ENCODE measurements around the gene SRPK1.

Gene SRPK1

DNA sequence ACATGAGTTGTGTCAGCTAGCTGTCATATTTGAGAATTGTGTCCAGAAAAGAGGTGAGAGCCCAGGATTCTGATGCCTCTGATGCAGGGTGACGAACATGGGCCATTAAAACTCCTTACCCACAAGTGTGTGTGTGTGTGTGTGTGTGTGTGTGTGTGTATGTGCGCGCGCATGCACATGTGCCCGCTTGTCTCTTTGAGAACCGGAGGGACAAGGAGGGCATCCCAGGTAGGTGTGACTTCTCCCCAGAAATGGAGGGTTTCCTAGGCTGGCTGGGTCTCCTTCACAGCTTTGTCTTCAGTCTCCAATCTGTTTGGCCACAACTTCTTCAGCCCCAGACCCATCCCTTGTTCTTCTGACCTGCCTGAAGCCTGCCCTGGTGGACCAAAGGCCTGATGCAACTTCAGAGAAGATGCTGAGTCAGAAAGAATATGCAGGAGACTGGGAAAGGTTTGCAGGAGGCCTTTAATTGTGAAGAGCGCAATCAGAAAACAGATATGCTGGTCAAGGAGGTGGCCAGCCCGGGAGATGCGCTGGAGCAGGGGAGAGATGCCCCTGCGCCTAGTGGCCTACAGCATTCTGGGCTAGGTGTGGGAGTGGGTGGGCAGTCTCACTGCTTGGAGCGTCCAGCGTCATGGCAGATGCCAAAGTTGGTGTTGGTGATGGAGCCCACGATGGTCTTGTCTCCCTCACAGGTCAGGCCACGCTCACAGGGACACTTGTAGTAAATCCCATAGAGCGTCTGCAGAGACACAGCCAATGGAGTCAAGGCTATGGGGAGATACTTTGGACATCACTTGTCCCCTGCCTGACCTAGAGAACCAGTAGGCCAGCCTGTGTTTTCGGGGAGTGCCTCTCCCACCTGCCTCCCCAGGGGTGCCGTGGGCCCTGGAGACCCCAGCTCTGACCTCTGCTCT lies 126.1 kb downstream of the SRPK1 start:
- Histone ChIP-seq H3K27me3 (ENCODE audit: insufficient read depth, poor library complexity, severe bottlenecking) (peaks cover 20% of the 10 kb centered on the region), H3K27ac (replicated peaks) (no peak overlapping the region), H3K4me3 (replicated peaks; ENCODE audit: insufficient read depth, low read length) (no peak overlapping the region)
- TF ChIP-seq SPI1 (IDR thresholded peaks at IDR 0.05; ENCODE audit: borderline replicate concordance, low read depth) = no peak
- TF ChIP-seq REST (IDR thresholded peaks at IDR 0.05; ENCODE audit: insufficient replicate concordance, low read depth) = no peak
- TF ChIP-seq, protein P1, sequence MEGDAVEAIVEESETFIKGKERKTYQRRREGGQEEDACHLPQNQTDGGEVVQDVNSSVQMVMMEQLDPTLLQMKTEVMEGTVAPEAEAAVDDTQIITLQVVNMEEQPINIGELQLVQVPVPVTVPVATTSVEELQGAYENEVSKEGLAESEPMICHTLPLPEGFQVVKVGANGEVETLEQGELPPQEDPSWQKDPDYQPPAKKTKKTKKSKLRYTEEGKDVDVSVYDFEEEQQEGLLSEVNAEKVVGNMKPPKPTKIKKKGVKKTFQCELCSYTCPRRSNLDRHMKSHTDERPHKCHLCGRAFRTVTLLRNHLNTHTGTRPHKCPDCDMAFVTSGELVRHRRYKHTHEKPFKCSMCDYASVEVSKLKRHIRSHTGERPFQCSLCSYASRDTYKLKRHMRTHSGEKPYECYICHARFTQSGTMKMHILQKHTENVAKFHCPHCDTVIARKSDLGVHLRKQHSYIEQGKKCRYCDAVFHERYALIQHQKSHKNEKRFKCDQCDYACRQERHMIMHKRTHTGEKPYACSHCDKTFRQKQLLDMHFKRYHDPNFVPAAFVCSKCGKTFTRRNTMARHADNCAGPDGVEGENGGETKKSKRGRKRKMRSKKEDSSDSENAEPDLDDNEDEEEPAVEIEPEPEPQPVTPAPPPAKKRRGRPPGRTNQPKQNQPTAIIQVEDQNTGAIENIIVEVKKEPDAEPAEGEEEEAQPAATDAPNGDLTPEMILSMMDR (IDR thresholded peaks at IDR 0.05; ENCODE audit: insufficient read depth, low read length) = no peak
- no peak for TF ChIP-seq GABPA (IDR thresholded peaks at IDR 0.05; ENCODE audit: low read depth)
- no peak for TF ChIP-seq POLR2AphosphoS5 (IDR thresholded peaks at IDR 0.05; ENCODE audit: low read depth)
- DNase-seq (ENCODE audit: low read depth in 1 of 2, low spot score in 1 of 2) = no peak

DNA sequence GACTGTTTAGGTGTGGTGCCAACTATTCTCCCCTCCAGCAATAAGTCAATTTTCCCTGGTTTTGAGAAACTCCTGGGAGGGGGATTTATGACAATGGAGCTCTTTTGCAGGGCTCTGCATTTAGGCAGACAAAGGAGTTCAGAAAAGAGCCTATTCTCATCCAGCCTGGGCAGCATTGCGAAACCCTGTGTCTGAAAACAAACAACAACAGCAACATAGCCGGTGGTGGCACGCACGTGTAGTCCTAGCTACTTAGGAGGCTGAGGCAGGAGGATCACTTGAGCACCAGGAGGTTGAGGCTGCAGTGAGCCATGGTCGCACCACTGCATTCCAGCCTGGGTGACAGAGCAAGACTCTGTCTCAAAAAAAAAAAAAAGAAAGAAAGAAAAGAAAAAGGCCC lies 130.2 kb downstream of the SRPK1 start:
- TF ChIP-seq POLR2AphosphoS5 (IDR thresholded peaks at IDR 0.05; ENCODE audit: low read depth) (no peak), REST (IDR thresholded peaks at IDR 0.05; ENCODE audit: insufficient replicate concordance, low read depth) (no peak), SPI1 (IDR thresholded peaks at IDR 0.05; ENCODE audit: borderline replicate concordance, low read depth) (no peak), GABPA (IDR thresholded peaks at IDR 0.05; ENCODE audit: low read depth) (no peak)
- TF ChIP-seq, protein P1 (IDR thresholded peaks at IDR 0.05; ENCODE audit: insufficient read depth, low read length) = no peak
- DNase-seq (ENCODE audit: low read depth in 1 of 2, low spot score in 1 of 2) = no peak
- peaks cover 43% of the 10 kb centered on the region for H3K27me3 ChIP-seq (ENCODE audit: insufficient read depth, poor library complexity, severe bottlenecking)
- no peak overlapping the region for H3K4me3 ChIP-seq (replicated peaks; ENCODE audit: insufficient read depth, low read length)
- no peak overlapping the region for H3K27ac ChIP-seq (replicated peaks)

- TF ChIP-seq, protein P1 (IDR thresholded peaks at IDR 0.05; ENCODE audit: insufficient read depth, low read length) = no peak
- no peak for TF ChIP-seq POLR2AphosphoS5 (IDR thresholded peaks at IDR 0.05; ENCODE audit: low read depth)
- no peak for TF ChIP-seq REST (IDR thresholded peaks at IDR 0.05; ENCODE audit: insufficient replicate concordance, low read depth)
- no peak for TF ChIP-seq GABPA (IDR thresholded peaks at IDR 0.05; ENCODE audit: low read depth)
- no peak for TF ChIP-seq SPI1 (IDR thresholded peaks at IDR 0.05; ENCODE audit: borderline replicate concordance, low read depth)
- DNase-seq (ENCODE audit: low read depth in 1 of 2, low spot score in 1 of 2) = no peak
- Histone ChIP-seq H3K27ac (replicated peaks) (no peak overlapping the region), H3K27me3 (ENCODE audit: insufficient read depth, poor library complexity, severe bottlenecking) (peaks cover 38% of the 10 kb centered on the region), H3K4me3 (replicated peaks; ENCODE audit: insufficient read depth, low read length) (no peak overlapping the region)
Measured at GRCh38 chr6:35788423-35788982, 132.4 kb downstream of the SRPK1 start.
